ENCODE measurements around the gene ANKRD44.

Gene ANKRD44

DNA sequence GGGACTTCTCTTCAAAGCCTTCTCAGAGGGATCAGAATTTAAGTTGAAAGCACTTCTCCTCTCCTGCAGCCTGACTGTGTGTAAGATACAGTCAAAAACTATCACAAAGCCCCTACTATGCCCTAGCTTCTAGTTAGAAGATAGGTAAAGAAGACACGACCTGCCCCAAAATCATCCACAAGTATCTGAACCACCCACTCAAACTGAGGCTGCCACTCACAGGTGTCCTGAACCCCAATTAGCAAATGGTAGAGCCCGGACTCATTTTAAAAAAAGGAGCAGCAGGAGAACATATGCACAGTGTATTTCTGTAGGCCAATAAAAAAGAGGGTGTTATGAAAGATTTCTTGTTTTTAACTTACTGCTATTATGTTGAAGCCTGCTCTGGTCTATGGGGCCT is 74.4 kb downstream of the ANKRD44 start:
- no peak for DNase-seq

DNA sequence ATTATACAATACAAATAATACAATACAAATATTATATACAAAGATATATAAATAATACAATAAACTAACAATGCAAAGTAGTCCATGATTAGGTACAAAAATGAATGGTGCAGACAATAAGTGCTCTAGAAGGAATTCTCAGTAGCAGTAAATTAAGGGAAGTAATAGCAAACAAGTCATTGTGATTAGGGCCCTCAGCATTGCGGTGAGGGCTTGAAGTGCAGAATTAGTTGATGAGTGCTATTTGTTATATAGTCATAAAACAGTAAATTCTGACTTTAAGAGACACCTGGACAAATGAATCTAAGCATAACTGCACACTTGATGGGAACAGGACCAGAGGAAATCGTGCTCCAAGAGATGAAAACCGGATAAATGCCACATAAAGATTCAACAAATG is 74.9 kb downstream of the ANKRD44 start:
- no peak for DNase-seq

DNA sequence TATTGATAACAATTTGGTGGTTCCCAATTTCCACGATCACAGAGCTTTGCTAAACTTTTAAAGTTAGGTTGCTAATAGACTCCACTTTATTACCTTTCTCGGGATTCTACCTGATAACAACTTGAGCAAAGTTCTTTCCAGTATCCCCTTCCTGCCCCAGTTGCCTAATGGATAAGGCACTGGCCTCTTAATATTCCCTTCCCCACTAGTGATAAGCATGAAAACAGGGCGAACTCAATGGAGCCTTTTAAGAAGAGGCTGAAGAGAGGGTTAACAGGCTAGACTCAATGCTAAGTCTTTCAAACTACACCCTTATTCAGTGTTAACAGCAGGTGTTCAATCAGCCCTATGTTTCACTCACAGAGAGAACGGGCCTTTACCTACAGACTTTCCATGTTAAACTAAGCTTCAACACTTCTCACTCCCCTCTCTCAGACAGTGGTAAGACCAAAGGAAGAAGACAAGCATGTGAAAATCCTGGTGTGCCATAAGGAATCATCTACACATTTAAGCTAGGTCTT is 75.8 kb downstream of the ANKRD44 start:
- DNase-seq = no peak

- no peak for DNase-seq
Measured at GRCh38 chr2:197233473-197233872, 77.1 kb downstream of the ANKRD44 start.

GRCh38 chr2:197232010-197232409 is 78.6 kb downstream of the ANKRD44 start:
- no peak for DNase-seq

GRCh38 chr2:197229509-197230443 is 80.8 kb downstream of the ANKRD44 start:
- no peak for DNase-seq

DNA sequence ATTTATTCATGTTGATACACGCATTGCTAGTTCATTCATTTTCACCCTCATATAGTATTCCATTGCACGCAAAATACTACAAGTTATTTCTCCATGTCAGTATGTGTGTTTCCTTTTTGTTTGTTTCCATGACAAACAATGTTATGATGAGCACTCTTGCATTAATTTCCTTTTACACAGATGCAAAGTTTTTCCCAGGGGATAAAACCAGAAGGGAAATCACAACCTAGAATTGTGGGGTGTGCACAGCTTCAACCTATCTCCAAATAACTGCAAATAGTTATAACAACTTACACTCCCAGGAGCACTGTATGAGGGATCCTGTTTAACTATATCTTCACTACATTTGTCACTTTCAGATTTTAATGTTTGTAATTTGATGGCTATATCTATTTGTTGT is 87.1 kb downstream of the ANKRD44 start:
- no peak for DNase-seq

GRCh38 chr2:197219636-197220035 is 90.9 kb downstream of the ANKRD44 start:
- DNase-seq = no peak

GRCh38 chr2:197217541-197217940 is 93.0 kb downstream of the ANKRD44 start:
- DNase-seq = no peak

- DNase-seq = no peak
Measured at GRCh38 chr2:197216361-197216979, 94.1 kb downstream of the ANKRD44 start.

DNA sequence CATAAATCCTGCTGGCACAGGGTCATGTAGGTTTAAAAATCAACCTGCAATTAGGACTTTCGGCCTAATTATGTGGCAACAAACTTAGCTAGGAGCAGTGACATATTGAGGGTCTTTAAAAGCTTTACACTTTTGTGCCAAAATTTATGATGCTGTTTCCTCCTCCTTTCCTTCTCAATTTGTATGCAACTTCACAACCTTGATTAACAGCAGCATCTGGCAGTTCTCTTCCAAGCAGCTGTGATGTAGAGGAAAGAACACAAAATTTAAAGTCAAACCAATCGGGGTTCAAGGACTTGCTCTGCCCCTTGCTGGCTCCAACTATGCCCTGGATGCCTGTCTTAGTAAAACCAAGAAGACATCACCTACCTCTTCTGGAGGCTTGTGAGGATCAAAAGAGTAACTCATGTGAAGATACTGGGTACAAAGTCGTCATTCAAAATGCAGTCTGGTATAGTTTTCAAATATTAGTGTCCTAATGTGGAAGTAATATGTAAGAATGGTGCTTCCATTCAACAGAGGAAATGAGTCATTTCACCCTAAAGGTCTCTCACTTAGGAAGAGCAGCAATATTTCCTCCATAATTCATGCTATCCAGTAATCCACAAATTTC is 94.7 kb downstream of the ANKRD44 start:
- DNase-seq = no peak

DNA sequence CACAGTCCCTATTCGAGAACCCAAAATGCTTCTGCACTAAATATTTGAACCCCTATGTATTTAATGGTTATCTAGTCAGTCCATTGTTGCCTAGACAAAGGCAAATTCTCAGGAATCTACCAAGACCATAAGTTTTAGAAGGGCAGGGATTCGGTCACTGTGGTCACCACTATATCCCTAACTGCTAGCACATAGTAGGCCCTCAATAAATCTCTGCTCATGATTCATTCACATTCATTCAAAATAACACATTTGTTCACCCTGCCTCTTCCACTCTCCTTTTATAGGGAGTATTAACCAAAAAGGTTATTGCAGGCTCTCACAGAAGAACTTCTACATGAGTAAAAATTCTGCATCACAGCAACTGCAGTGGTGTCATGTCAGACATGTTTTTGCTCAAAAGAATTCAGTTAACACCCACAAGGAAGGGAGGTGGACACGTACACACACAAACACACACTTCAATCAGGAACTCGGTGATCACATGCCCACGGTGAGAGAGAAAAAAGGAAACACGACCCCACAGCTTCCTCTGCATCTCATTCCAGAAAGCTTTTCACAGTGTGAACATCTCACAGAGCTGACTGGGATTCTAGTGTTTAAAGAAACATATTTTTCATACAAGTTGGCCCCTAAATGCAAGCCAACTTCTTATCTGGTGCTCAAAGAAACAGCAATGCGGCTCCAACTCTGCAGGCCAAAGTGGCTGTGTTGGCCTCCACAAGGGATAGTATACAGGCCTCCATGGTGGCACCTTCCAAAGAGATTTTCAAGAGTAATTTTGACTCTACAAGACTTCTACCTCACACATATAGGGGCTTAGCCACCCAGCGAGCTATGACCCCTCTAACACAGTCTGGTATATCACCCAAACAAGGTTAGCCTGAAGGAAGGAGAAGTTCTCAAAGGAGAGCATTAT is 98.0 kb downstream of the ANKRD44 start:
- no peak for DNase-seq

DNA sequence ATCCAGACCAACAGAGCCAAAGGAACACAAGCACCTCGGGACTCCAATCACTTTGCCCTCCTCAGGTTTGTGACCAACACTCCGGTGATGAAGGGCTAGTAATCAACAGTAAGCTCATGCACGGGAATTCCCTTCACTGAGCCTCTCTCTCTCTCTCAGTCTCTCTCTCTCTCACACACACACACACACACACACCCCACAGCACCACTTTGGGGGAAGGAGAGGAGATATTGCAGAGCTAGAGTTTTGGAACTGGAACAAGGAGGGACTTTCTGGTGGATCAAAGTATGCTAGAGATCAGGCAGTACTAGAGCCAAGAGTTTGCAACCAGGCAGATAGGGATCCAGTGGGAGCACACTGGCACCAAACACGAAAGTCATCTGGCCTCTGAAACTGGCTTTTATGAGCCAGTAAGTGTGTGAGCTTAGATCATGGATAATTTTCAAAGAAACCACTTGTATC is 98.7 kb downstream of the ANKRD44 start:
- DNase-seq = no peak

- no peak for DNase-seq
Measured at GRCh38 chr2:197210430-197210829, 100.2 kb downstream of the ANKRD44 start.

- DNase-seq = no peak
Measured at GRCh38 chr2:197209742-197210408, 100.7 kb downstream of the ANKRD44 start.

DNA sequence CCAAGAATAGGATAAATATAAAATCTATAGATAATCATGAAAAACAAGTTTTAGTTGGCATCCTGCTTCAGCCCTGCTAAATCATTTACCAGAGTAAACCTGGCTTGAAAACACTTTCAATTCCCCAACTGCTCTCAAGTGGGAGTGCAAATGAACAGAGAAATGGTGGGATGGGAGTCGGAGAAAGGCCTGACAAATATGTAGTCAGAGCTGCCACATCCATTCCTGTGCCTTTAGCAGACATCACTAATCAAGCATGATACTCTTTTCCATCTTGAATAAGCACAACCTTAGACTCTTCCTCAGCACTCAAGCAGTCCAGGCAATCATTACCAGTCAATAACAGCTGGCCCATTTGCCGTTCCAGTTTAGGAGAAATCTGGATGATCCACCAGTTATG is 101.3 kb downstream of the ANKRD44 start:
- no peak for DNase-seq

DNA sequence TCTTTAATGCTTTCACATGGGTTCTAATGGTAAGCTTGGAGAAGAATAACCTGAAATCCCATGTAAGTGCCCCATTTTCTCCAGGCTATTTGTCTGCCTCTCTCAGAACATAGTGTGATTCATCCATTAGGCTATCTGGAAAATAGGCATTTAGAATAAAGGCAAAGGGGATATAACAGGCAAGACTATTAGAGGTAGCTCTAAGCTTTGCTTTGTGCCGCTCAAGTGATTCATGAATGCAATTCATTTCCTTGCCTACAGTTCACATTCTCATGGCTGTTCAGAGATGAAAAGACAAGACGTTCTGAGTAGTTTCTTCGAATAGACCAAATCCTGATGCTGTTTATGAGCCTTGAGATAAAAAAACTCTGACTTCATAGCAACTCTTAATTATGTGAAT is 101.7 kb downstream of the ANKRD44 start:
- no peak for DNase-seq

- DNase-seq = no peak
Measured at GRCh38 chr2:197208024-197208423, 102.6 kb downstream of the ANKRD44 start.

GRCh38 chr2:197207598-197207997 is 103.0 kb downstream of the ANKRD44 start:
- no peak for DNase-seq

GRCh38 chr2:197207106-197207505 is 103.5 kb downstream of the ANKRD44 start:
- no peak for DNase-seq

DNA sequence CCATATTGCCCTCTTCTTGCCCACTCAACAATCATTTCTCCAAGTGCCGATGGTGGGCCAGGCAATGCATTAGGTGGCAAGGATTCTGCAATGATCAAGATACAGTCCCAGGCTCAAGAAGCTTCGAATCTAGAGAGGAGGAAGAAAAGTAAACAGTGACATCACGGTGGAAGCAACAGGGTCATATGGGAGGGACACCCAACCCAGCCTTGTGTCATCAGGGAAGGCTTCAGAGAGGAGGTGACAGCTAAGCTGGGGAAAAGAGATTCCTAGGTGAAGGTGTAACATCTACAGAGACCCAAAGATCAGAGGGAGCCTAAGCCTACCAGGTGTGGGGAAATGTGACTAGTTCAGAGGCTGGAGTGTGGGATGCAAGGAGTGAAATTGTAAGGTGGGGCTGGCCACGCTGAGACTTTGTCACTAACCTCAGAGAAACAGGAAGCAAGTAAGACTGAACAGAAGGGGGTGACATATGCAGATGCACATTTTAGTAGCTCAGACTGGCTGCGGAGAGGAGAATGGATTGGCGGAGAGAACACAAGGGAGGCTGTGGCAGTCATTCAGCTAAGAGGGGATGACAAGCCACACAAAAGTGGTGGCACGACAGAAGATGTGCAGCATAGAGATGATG is 104.9 kb downstream of the ANKRD44 start:
- DNase-seq = no peak
